Activated naive CD4-positive, alpha-beta T cell treated with anti-CD3 and anti-CD28 coated beads, Interleukin-2, amount 10 ng/mL, durations not matched to agents 7 days and 5 days (primary cell): ENCODE results near the gene SYNGR3.
A peak's percentile ranks its signal among the peaks of the same experiment; 100 is the strongest.

ENCODE experiments used
- CTCF ChIA-PET: fragments of 350-600 bp; sonication (Branson Sonifier 250); formaldehyde crosslinking; loops from one replicate; lab custom pipeline; 2021; ENCODE audit warnings: antibody characterized with exemption; lab: Charles Lee
- DNase-seq: peaks from one replicate; pipeline ENCODE4 v3.0.0-alpha.2; 2020
- H3K27ac Mint-ChIP-seq: one replicate; pipeline ENCODE4 v1.8.0; 2021; ENCODE audit warnings: mild to moderate bottlenecking, moderate library complexity, mixed read lengths
- H3K27me3 Mint-ChIP-seq: one replicate; pipeline ENCODE4 v1.8.0; 2021; ENCODE audit warnings: mild to moderate bottlenecking, mixed read lengths
- H3K36me3 Mint-ChIP-seq: one replicate; pipeline ENCODE4 v1.8.0; 2021; ENCODE audit warnings: mixed read lengths
- H3K4me1 Mint-ChIP-seq: one replicate; pipeline ENCODE4 v1.8.0; 2021; ENCODE audit warnings: mixed read lengths
- H3K4me3 Mint-ChIP-seq: one replicate; pipeline ENCODE4 v1.8.0; 2021; ENCODE audit warnings: mild to moderate bottlenecking, moderate library complexity, mixed read lengths
- H3K9me3 Mint-ChIP-seq: one replicate; pipeline ENCODE4 v1.8.0; 2021; ENCODE audit warnings: mixed read lengths

SYNGR3 gene

DNA sequence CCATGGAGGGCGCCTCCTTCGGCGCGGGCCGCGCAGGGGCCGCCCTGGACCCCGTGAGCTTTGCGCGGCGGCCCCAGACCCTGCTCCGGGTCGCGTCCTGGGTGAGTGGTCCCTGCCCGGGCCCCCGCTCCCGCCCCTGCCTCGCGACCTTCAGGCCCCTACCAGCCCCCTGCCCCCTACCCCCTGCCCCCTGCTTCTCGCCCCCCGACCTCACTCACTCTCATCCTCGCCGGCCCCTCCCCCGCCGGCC, 256 bp downstream of the SYNGR3 start:
- Mint-ChIP-seq H3K4me1 (peaks cover 32% of the 10 kb centered on the region), H3K36me3 (peaks cover 11% of the 10 kb centered on the region), H3K27ac (no peak overlapping the region), H3K27me3 (peaks cover 60% of the 10 kb centered on the region), H3K9me3 (no peaks in the 10 kb centered on the region), H3K4me3 (no peak overlapping the region)
- CTCF ChIA-PET = no interaction called here
- no peak for DNase-seq

GRCh38 chr16:1990351-1991134, 773 bp downstream of the SYNGR3 start:
- Mint-ChIP-seq H3K36me3 (peaks cover 11% of the 10 kb centered on the region), H3K4me3 (peak overlapping the region; percentile 65), H3K27me3 (peaks cover 60% of the 10 kb centered on the region), H3K4me1 (peaks cover 27% of the 10 kb centered on the region), H3K27ac (peak overlapping the region; percentile 69), H3K9me3 (no peaks in the 10 kb centered on the region)
- peak; percentile 63 for DNase-seq
- CTCF ChIA-PET = interaction anchor here (1.6 kb wide), 1 partner anchor 13 kb away, joined by 8 read pairs; no protein-coding TSS in a partner anchor

GRCh38 chr16:1991135-1991551, 1.4 kb downstream of the SYNGR3 start:
- peaks cover 11% of the 10 kb centered on the region for H3K36me3 Mint-ChIP-seq
- no peaks in the 10 kb centered on the region for H3K9me3 Mint-ChIP-seq
- peak overlapping the region; percentile 65 for H3K4me3 Mint-ChIP-seq
- peaks cover 23% of the 10 kb centered on the region for H3K4me1 Mint-ChIP-seq
- peaks cover 60% of the 10 kb centered on the region for H3K27me3 Mint-ChIP-seq
- H3K27ac Mint-ChIP-seq = peak overlapping the region; percentile 69
- CTCF ChIA-PET = interaction anchor here (1.6 kb wide), 1 partner anchor 13 kb away, joined by 8 read pairs; no protein-coding TSS in a partner anchor
- DNase-seq = peak; percentile 61

GRCh38 chr16:1991588-1991947, 1.8 kb downstream of the SYNGR3 start:
- Mint-ChIP-seq H3K4me3 (peak overlapping the region; percentile 65), H3K4me1 (peaks cover 23% of the 10 kb centered on the region), H3K27ac (peak overlapping the region; percentile 35), H3K9me3 (no peaks in the 10 kb centered on the region), H3K36me3 (peaks cover 7% of the 10 kb centered on the region), H3K27me3 (peaks cover 56% of the 10 kb centered on the region)
- no peak for DNase-seq
- CTCF ChIA-PET = interaction anchor here (1.6 kb wide), 1 partner anchor 12 kb away, joined by 8 read pairs; no protein-coding TSS in a partner anchor

GRCh38 chr16:1991948-1992703, 2.4 kb downstream of the SYNGR3 start:
- peak; percentile 99 for DNase-seq
- H3K27ac Mint-ChIP-seq = peak overlapping the region; percentile 58
- peak overlapping the region; percentile 65 for H3K4me3 Mint-ChIP-seq
- no peaks in the 10 kb centered on the region for H3K9me3 Mint-ChIP-seq
- CTCF ChIA-PET = interaction anchor here (1.6 kb wide), 1 partner anchor 12 kb away, joined by 8 read pairs; no protein-coding TSS in a partner anchor
- H3K4me1 Mint-ChIP-seq = peaks cover 23% of the 10 kb centered on the region
- H3K36me3 Mint-ChIP-seq = peaks cover 2% of the 10 kb centered on the region
- peaks cover 51% of the 10 kb centered on the region for H3K27me3 Mint-ChIP-seq

DNA sequence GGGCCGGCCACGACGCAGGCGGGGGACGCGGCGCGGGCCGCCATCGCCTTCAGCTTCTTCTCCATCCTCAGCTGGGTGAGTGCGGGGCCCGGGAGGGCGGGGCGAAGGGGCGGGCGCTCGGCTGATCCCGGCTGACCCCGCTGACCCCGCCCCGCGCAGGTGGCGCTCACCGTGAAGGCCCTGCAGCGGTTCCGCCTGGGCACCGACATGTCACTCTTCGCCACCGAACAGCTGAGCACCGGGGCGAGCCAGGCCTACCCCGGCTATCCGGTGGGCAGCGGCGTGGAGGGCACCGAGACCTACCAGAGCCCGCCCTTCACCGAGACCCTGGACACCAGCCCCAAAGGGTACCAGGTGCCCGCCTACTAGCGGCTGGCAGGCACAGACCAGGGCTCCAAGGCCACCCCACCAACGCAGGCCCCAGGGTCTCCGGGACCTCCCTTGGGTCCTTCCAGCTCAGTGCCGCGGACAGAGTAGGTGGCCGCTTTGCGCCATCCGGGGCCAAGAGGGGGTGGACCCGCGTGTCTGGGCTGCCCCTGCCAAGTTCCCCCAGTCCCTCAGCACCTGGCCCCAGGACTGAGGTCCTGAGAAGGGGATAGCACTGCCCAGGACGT, 3.0 kb downstream of the SYNGR3 start:
- Mint-ChIP-seq H3K36me3 (peaks cover 5% of the 10 kb centered on the region), H3K4me3 (no peak overlapping the region), H3K9me3 (no peaks in the 10 kb centered on the region), H3K27ac (no peak overlapping the region), H3K4me1 (peaks cover 25% of the 10 kb centered on the region), H3K27me3 (peaks cover 47% of the 10 kb centered on the region)
- CTCF ChIA-PET = interaction anchor here (2.2 kb wide), 1 partner anchor 11 kb away, joined by 18 read pairs; no protein-coding TSS in a partner anchor
- no peak for DNase-seq

DNA sequence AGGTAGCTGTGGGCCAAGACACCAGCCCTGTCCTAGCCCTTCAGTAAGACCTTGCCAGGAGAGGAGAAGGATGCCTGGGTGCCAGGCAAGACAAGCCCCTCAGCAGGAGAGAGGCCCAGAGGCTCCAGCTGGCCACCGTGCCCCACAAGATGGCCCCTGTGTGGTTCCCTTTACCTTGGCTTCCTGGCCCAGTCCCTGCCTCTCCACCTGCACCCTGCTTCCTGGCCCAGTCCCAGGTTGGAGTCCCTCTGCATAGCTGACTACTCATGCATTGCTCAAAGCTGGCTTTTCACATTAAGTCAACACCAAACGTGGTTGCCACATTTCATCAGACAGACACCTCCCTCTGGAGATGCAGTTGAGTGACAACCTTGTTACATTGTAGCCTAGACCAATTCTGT, 4.0 kb downstream of the SYNGR3 start:
- no peak for DNase-seq
- Mint-ChIP-seq H3K36me3 (peaks cover 5% of the 10 kb centered on the region), H3K9me3 (no peaks in the 10 kb centered on the region), H3K27me3 (peaks cover 38% of the 10 kb centered on the region), H3K4me3 (no peak overlapping the region), H3K27ac (peak overlapping the region; percentile 69), H3K4me1 (peaks cover 23% of the 10 kb centered on the region)
- CTCF ChIA-PET = interaction anchor here (1.0 to 2.2 kb wide), 2 partner anchors 10 to 23 kb away, joined by 3 to 18 read pairs; no protein-coding TSS in a partner anchor

DNA sequence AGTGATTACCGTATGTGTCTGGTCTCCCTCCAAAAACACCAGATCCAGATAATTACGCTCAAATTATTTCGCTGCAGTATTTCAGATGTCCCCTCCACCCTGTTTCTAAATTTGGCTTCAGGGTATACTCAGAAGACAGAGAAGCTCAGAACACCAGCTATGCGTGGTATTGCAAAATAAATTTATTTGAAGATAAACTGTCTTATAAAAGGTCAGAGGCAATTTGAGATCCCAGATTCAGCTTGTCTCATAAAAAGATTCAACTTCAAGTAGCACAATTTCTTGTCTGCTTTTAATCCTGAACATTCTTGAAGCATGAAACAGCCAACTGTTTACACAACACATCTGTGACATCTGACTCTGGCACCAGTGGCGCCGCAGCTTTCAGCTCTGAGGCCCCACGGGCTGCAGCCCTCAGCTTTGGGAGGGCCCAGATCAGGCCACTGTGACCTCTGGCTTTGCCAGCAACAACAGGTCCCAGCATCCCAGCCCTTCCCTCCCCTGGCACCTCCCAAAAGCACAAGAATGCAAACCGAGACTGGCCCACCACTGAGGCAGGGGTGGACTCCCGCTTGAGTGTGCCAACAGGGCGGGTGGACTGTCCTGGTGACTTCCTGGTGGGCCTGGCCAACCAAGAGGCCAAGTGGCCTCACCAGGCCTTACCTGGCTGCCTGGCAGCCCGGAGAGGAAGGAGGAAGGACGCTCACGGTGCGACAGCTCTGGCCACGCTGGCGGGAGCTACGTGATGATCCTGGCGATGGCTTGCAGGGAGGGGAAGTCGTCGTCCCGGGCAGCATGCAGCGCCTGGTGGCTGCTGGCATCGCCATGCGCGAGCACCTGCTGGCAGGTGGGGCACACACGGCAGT, 8.0 kb downstream of the SYNGR3 start:
- Mint-ChIP-seq H3K4me3 (no peak overlapping the region), H3K27ac (no peak overlapping the region), H3K4me1 (peaks cover 5% of the 10 kb centered on the region), H3K27me3 (peaks cover 9% of the 10 kb centered on the region), H3K36me3 (peaks cover 19% of the 10 kb centered on the region), H3K9me3 (no peaks in the 10 kb centered on the region)
- no peak for DNase-seq
- CTCF ChIA-PET = interaction anchor here (1.3 kb wide), 1 partner anchor 143 kb away, joined by 3 read pairs; no protein-coding TSS in a partner anchor

- H3K4me1 Mint-ChIP-seq = peaks cover 5% of the 10 kb centered on the region
- H3K4me3 Mint-ChIP-seq = no peak overlapping the region
- H3K27me3 Mint-ChIP-seq = peaks cover 5% of the 10 kb centered on the region
- CTCF ChIA-PET = no interaction called here
- no peak for DNase-seq
- no peaks in the 10 kb centered on the region for H3K9me3 Mint-ChIP-seq
- H3K27ac Mint-ChIP-seq = no peak overlapping the region
- H3K36me3 Mint-ChIP-seq = peaks cover 20% of the 10 kb centered on the region
These were observed 8.6 kb downstream of the SYNGR3 start for GRCh38 chr16:1998360-1998835.

DNA sequence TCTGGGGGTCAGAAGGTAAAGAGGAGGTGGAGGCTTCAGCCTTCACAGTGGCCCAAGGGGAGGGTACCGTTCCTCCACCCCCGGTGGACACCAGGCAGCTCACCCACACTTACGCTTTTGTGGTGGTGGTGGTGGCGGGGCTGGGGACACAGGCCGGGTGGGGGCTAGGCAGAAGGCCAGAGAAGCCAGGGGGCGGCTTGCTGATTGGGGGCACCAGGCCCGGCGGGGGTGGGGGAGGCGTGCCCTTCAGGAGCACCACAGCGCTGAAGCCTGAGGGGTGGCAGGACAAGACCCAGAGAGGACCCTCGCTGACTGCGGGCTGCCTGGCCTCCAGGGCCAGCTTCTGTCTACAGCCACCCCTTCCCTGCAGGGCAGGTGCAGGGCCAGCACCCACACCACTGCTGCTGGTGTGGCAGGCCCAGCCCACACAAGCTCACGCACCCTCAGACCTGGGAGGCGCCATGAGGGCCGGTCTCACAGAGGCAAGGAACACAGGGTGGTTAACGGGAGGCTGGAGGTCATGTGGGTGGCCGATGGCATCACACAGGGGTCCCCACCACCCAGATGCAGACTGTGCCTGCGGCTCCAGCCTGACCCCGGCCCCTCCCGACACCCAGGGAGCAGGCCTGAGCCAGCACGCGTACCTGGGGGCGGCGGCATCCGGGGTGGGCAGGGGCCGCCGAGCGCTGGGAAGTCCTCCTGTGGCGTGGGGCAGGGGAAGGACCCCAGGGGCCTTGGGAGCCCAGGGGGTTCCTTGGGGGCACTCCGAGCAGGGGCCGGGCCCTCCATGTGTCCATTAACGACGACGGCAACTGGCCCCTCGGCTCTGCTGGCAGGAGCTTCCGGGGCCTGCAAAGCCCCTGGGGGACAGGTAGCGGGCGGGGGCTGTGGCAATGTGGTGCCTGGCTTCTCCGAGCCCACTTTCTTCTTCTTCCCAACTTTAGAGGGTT, 9.4 kb downstream of the SYNGR3 start:
- Mint-ChIP-seq H3K4me3 (no peak overlapping the region), H3K27me3 (no peaks in the 10 kb centered on the region), H3K4me1 (peaks cover 6% of the 10 kb centered on the region), H3K27ac (no peak overlapping the region), H3K9me3 (no peaks in the 10 kb centered on the region), H3K36me3 (peaks cover 20% of the 10 kb centered on the region)
- CTCF ChIA-PET = no interaction called here
- DNase-seq = no peak

- Mint-ChIP-seq H3K36me3 (peaks cover 20% of the 10 kb centered on the region), H3K27me3 (no peaks in the 10 kb centered on the region), H3K4me1 (peaks cover 12% of the 10 kb centered on the region), H3K27ac (no peak overlapping the region), H3K9me3 (no peaks in the 10 kb centered on the region), H3K4me3 (no peak overlapping the region)
- no peak for DNase-seq
- CTCF ChIA-PET = no interaction called here
These were observed 10.2 kb downstream of the SYNGR3 start for GRCh38 chr16:1999866-2000514.

GRCh38 chr16:2001035-2001434, 11.3 kb downstream of the SYNGR3 start:
- H3K4me1 Mint-ChIP-seq = peaks cover 19% of the 10 kb centered on the region
- no peaks in the 10 kb centered on the region for H3K9me3 Mint-ChIP-seq
- no peak for DNase-seq
- H3K27ac Mint-ChIP-seq = no peak overlapping the region
- H3K4me3 Mint-ChIP-seq = no peak overlapping the region
- CTCF ChIA-PET = no interaction called here
- peaks cover 21% of the 10 kb centered on the region for H3K36me3 Mint-ChIP-seq
- H3K27me3 Mint-ChIP-seq = no peaks in the 10 kb centered on the region
